PC-9 (cell line): Measurements from ENCODE around the gene MYH15. TPM values are rescaled to one million over a fixed set of nuclear protein-coding genes. Genes with fewer than 3 reads are reported as not detected.

Experiments
- BruUV-seq: library from RNA; stranded (reverse); fragments of 400-500 nt; replicated peaks from 2 replicates; lab custom pipeline; 2021; lab: Mats Ljungman, UMichigan
- CTCF ChIA-PET: fragments of 300-600 bp; sonication (Branson Sonifier 250); formaldehyde crosslinking; loops from one replicate; lab custom pipeline; 2022; ENCODE audit warnings: antibody characterized with exemption; lab: Charles Lee
- POLR2A ChIA-PET: fragments of 300-600 bp; sonication (Branson Sonifier 250); formaldehyde crosslinking; loops from one replicate; lab custom pipeline; 2022; ENCODE audit warnings: antibody characterized with exemption; ENCODE audit not compliant: unreplicated experiment; lab: Charles Lee
- DNase-seq, 2 experiments: peaks; one replicate each; pipeline versions ENCODE4 v3.0.0 to v3.0.0-alpha.2; 2015 to 2022; ENCODE audit warnings: mixed read lengths in 1 of 2
- H2AFZ ChIP-seq: fragments of 200-600 bp; sonication (generic); 2 replicates; pipeline ENCODE4 v1.8.1; 2017; ENCODE audit warnings: antibody characterized with exemption
- H3F3A ChIP-seq: fragments of 200-600 bp; sonication (generic); 2 replicates; pipeline ENCODE4 v1.8.1; 2017; ENCODE audit warnings: antibody characterized with exemption, mild to moderate bottlenecking, low read depth; ENCODE audit not compliant: insufficient read depth
- H3K27ac ChIP-seq: fragments of 200-600 bp; sonication (generic); 2 replicates; pipeline ENCODE4 v1.6.1; 2016; ENCODE audit warnings: mixed run types
- H3K27me3 ChIP-seq: fragments of 200-600 bp; sonication (generic); 2 replicates; pipeline ENCODE4 v1.6.1; 2016; ENCODE audit warnings: low read depth, mixed run types; ENCODE audit not compliant: insufficient read depth
- H3K36me3 ChIP-seq: fragments of 200-600 bp; sonication (generic); 2 replicates; pipeline ENCODE4 v1.6.1; 2016; ENCODE audit warnings: low read depth, mixed run types
- H3K4me1 ChIP-seq: fragments of 200-600 bp; sonication (generic); replicated peaks from 2 replicates; pipeline ENCODE4 v1.6.1; 2016; ENCODE audit warnings: mixed run types; ENCODE audit not compliant: insufficient read depth
- H3K4me2 ChIP-seq: fragments of 200-600 bp; sonication (generic); 2 replicates; pipeline ENCODE4 v1.6.1; 2017; ENCODE audit warnings: mixed run types
- H3K4me3 ChIP-seq: fragments of 200-600 bp; sonication (generic); 2 replicates; pipeline ENCODE4 v1.6.1; 2016; ENCODE audit warnings: mixed run types
- H3K79me2 ChIP-seq: fragments of 200-600 bp; sonication (generic); 2 replicates; pipeline ENCODE4 v1.6.1; 2017; ENCODE audit warnings: low read depth, mixed run types
- H3K9me2 ChIP-seq: fragments of 200-600 bp; sonication (generic); 2 replicates; pipeline ENCODE4 v1.8.1; 2017; ENCODE audit warnings: mild to moderate bottlenecking; ENCODE audit not compliant: insufficient read depth
- H3K9me3 ChIP-seq: fragments of 200-600 bp; sonication (generic); 2 replicates; pipeline ENCODE4 v1.8.1; 2016; ENCODE audit warnings: low read depth; ENCODE audit not compliant: insufficient read depth
- H4K20me1 ChIP-seq: fragments of 200-600 bp; sonication (generic); 2 replicates; pipeline ENCODE4 v1.8.1; 2017; ENCODE audit not compliant: insufficient read depth
- EZH2 ChIP-seq: fragments of 200-600 bp; sonication (generic); IDR thresholded peaks from 2 replicates; pipeline ENCODE4 v1.8.0; 2017; ENCODE audit warnings: antibody characterized with exemption, low read depth
- intact Hi-C: fragments of 100-400 bp; cut with micrococcal nuclease; formaldehyde crosslinking; loops from one replicate; pipeline ENCODE4 v1.10.0; 2022; ENCODE audit not compliant: unreplicated experiment
- total RNA-seq: library from RNA; stranded (reverse); gene quantifications from 2 replicates; pipeline ENCODE4 v1.2.3, GENCODE V29; 2021
- TF ChIP-seq, protein P1 (sequence below): fragments of 200-600 bp; sonication (generic); conservative IDR thresholded peaks from 2 replicates; pipeline ENCODE4 v1.6.1; 2017; ENCODE audit warnings: mixed run types, antibody characterized with exemption, mild to moderate bottlenecking, moderate library complexity

The MYH15 gene
- total RNA-seq, 1 experiment from 2014 or later = 2.3 TPM

- no peaks in the 10 kb centered on the region for H3K79me2 ChIP-seq
- POLR2A ChIA-PET = no interaction called here
- no peaks in the 10 kb centered on the region for H3K36me3 ChIP-seq
Observed at GRCh38 chr3:108485146-108485545, 25.2 kb downstream of the MYH15 start.

DNA sequence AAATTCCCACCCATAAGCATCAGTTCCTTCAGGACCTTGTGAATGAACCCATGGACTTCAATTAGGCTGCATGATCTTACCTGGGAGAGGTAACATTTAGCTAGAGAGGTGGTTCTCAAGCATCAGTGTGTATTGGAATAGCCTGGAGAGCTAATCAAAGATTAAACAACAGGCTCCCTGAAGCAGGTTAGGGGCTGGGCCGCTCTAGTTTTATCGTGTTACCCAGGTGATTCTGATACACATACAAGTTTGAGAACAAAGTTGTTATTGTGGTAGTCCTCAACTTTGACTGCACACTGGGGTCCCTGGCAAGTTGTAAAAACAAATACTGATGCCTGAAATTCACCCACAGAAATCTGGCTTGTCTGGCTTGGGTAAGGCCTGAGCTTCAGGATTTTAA lies 31.2 kb downstream of the MYH15 start:
- no peaks in the 10 kb centered on the region for H3K9me3 ChIP-seq
- H4K20me1 ChIP-seq = no peaks in the 10 kb centered on the region
- H3K27me3 ChIP-seq = no peaks in the 10 kb centered on the region
- no peak overlapping the region for H3K4me3 ChIP-seq
- peaks cover 8% of the 10 kb centered on the region; the same call in 1 of the 2 replicates for H3K4me1 ChIP-seq
- H3K9me2 ChIP-seq = no peaks in the 10 kb centered on the region
- 0 out of 2 replicates have a peak overlapping the region, but pooled peaks have one; percentile 3 for H2AFZ ChIP-seq
- DNase-seq = no peak
- ChIA-PET POLR2A (no interaction called here), CTCF (interaction anchor here (0.6 to 0.7 kb wide), 2 partner anchors 96 to 551 kb away, joined by 3 read pairs; no protein-coding TSS in a partner anchor)
- no TSS peak for BruUV-seq
- no peaks in the 10 kb centered on the region for H3F3A ChIP-seq
- H3K79me2 ChIP-seq = no peaks in the 10 kb centered on the region
- H3K36me3 ChIP-seq = no peaks in the 10 kb centered on the region
- intact Hi-C loops = loop anchor here (5.0 to 10.0 kb wide), 8 partner anchors 72 to 1242 kb away; no protein-coding TSS in a partner anchor
- TF ChIP-seq, protein P1, sequence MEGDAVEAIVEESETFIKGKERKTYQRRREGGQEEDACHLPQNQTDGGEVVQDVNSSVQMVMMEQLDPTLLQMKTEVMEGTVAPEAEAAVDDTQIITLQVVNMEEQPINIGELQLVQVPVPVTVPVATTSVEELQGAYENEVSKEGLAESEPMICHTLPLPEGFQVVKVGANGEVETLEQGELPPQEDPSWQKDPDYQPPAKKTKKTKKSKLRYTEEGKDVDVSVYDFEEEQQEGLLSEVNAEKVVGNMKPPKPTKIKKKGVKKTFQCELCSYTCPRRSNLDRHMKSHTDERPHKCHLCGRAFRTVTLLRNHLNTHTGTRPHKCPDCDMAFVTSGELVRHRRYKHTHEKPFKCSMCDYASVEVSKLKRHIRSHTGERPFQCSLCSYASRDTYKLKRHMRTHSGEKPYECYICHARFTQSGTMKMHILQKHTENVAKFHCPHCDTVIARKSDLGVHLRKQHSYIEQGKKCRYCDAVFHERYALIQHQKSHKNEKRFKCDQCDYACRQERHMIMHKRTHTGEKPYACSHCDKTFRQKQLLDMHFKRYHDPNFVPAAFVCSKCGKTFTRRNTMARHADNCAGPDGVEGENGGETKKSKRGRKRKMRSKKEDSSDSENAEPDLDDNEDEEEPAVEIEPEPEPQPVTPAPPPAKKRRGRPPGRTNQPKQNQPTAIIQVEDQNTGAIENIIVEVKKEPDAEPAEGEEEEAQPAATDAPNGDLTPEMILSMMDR = no peak
- TF ChIP-seq EZH2 = no peak
- H3K4me2 ChIP-seq = no peak overlapping the region
- no peak overlapping the region for H3K27ac ChIP-seq

More at GRCh38 chr3:108485146-108485545, 25.2 kb downstream of the MYH15 start:
- H3K4me1 ChIP-seq = no peaks in the 10 kb centered on the region
- H4K20me1 ChIP-seq = no peaks in the 10 kb centered on the region
- intact Hi-C loops = loop anchor here (5.0 kb wide), 1 partner anchor 597 kb away; no protein-coding TSS in a partner anchor
- DNase-seq = no peak
- no peak for TF ChIP-seq EZH2
- TF ChIP-seq, protein P1 = no peak
- no TSS peak for BruUV-seq
- no peaks in the 10 kb centered on the region for H3K9me2 ChIP-seq
- H3F3A ChIP-seq = no peaks in the 10 kb centered on the region
- no peak overlapping the region for H3K4me3 ChIP-seq
- H3K4me2 ChIP-seq = no peak overlapping the region
- H2AFZ ChIP-seq = no peak overlapping the region
- no peaks in the 10 kb centered on the region for H3K27me3 ChIP-seq
- no peaks in the 10 kb centered on the region for H3K9me3 ChIP-seq
- CTCF ChIA-PET = no interaction called here
- no peak overlapping the region for H3K27ac ChIP-seq

DNA sequence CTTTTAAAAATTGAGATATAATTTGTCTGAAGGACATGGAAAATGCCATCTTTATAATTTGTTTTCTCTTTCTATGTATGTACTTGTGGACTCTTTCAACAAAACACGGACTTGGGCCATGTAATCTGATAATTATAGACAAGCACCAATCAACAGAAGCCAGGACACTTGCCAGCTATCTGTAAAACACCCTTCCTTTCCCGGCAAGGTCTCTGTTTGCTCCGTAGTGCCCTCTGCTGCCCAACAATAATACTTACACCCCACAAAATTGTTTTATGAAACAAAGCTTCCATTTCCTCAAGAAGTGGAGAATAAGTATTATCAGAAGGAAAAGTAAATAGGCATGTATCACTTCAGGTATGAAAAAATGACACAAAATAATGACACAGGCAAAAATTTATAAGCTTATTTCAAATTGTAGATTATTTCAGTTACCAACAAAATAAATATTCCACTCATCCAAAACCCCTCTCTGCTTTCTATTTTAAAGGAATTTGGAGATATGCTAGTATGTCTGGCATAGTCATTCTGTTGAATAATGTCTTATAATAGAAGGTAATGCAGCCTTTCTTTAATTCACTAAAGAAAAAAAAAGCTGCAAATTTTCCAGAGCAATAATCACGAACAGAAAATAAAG lies 32.8 kb downstream of the MYH15 start:
- no peaks in the 10 kb centered on the region for H3K36me3 ChIP-seq
- no peak overlapping the region for H3K4me3 ChIP-seq
- H3K27me3 ChIP-seq = no peaks in the 10 kb centered on the region
- peaks cover 13% of the 10 kb centered on the region for H3F3A ChIP-seq
- ChIA-PET CTCF (interaction anchor here (0.6 to 1.3 kb wide), 13 partner anchors 18 to 1752 kb away, joined by 3 to 6 read pairs (median 3); partner anchors contain the start of gene MYH15), POLR2A (interaction anchor here (0.6 kb wide), 1 partner anchor 544 kb away, joined by 6 read pairs; no protein-coding TSS in a partner anchor)
- BruUV-seq = no TSS peak
- TF ChIP-seq, protein P1 = peak; percentile 96
- no peak for TF ChIP-seq EZH2
- H3K9me2 ChIP-seq = no peaks in the 10 kb centered on the region
- intact Hi-C loops = loop anchor here (2.0 to 10.0 kb wide), 9 partner anchors 70 to 1240 kb away; no protein-coding TSS in a partner anchor
- no peak overlapping the region for H3K4me2 ChIP-seq
- H3K79me2 ChIP-seq = no peaks in the 10 kb centered on the region
- no peaks in the 10 kb centered on the region for H3K9me3 ChIP-seq
- H3K27ac ChIP-seq = no peak overlapping the region
- H4K20me1 ChIP-seq = no peaks in the 10 kb centered on the region
- DNase-seq = peak; percentile 49 to 58
- peaks cover 24% of the 10 kb centered on the region for H3K4me1 ChIP-seq
- no peak overlapping the region for H2AFZ ChIP-seq
